Sigmoid colon (tissue), 4 donors: ENCODE data around the gene PSMC3.

Experiments
- CTCF ChIP-seq, 4 experiments: fragments of 450-650 bp in 3 of 4; fragments of 200-600 bp in 1 of 4; IDR thresholded peaks; one replicate each; pipeline ENCODE4 v1.5.1; 2016 to 2019; ENCODE audit warnings: antibody characterized with exemption in 4 of 4, mild to moderate bottlenecking in 3 of 4, moderate library complexity in 2 of 4
- POLR2AphosphoS5 ChIP-seq, 4 donors: sonication (generic); formaldehyde crosslinking; IDR thresholded peaks; one replicate each; pipeline ENCODE4 v1.6.1; 2017; ENCODE audit warnings: antibody characterized with exemption in 4 of 4

- TF ChIP-seq CTCF (IDR thresholded peaks at IDR 0.05) (no peak), POLR2AphosphoS5 (IDR thresholded peaks at IDR 0.05) (no peak)
Observed at GRCh38 chr11:47448566-47449427, 22.6 kb upstream of the PSMC3 start, which contains the start of gene RAPSN.
